Kasumi-1 (cell line): ENCODE data around the gene CNOT11.
"Not testable (repeated sequence)": the region's sequence is repeated elsewhere in the genome, so short reads cannot be mapped to it uniquely, and the experiment has no call there.

Source experiments
- DNase-seq, 2 experiments: peaks; one replicate each; lab custom pipeline; 2025; lab: John Stamatoyannopoulos, UW

The CNOT11 gene

GRCh38 chr2:101310090-101310833 is 57.6 kb downstream of the CNOT11 start:
- DNase-seq, result no peak

GRCh38 chr2:101310834-101311695 is 58.4 kb downstream of the CNOT11 start:
- no peak for DNase-seq

GRCh38 chr2:101311696-101312017 is 59.0 kb downstream of the CNOT11 start:
- DNase-seq, result no peak

- DNase-seq, result not testable (repeated sequence)
Measured at GRCh38 chr2:101316568-101316967, 63.9 kb downstream of the CNOT11 start.
